D721Med (cell line): ENCODE results near the gene ESPN.

Experiments used
- DNase-seq: peaks from one replicate; pipeline ENCODE4 v3.0.0; 2011; ENCODE audit warnings: low spot score; ENCODE audit not compliant: insufficient read length
- FAIRE-seq: peaks from 2 replicates; lab custom pipeline; 2011; peaks lifted over from hg19 to GRCh38; lab: Jason Lieb, UNC
- TF ChIP-seq, protein P1 (sequence below): IDR thresholded peaks from 2 replicates; pipeline ENCODE4 v1.5.1; 2012; ENCODE audit warnings: mild to moderate bottlenecking, control low read depth; ENCODE audit not compliant: insufficient read depth; ENCODE audit errors: missing control alignments

ESPN gene

DNA sequence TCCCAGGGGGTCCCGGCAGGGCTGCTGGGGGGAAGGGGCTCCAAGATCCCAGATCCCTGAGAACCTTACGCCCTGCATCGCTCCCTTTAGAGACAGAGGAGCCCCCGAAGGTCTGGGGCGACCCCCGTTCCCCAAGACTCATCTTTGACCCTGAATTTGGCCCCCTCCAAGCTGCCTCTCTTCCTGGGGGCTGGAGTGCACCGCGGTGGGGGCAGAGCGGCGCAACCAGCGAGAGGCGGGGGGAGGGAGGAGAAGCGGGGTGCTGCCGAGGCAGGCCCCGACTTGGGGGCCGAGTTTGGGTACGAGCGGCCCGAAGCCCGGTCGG is 72.3 kb downstream of the ESPN start:
- FAIRE-seq (no peak), DNase-seq (no peak)
- TF ChIP-seq, protein P1, sequence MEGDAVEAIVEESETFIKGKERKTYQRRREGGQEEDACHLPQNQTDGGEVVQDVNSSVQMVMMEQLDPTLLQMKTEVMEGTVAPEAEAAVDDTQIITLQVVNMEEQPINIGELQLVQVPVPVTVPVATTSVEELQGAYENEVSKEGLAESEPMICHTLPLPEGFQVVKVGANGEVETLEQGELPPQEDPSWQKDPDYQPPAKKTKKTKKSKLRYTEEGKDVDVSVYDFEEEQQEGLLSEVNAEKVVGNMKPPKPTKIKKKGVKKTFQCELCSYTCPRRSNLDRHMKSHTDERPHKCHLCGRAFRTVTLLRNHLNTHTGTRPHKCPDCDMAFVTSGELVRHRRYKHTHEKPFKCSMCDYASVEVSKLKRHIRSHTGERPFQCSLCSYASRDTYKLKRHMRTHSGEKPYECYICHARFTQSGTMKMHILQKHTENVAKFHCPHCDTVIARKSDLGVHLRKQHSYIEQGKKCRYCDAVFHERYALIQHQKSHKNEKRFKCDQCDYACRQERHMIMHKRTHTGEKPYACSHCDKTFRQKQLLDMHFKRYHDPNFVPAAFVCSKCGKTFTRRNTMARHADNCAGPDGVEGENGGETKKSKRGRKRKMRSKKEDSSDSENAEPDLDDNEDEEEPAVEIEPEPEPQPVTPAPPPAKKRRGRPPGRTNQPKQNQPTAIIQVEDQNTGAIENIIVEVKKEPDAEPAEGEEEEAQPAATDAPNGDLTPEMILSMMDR, result no peak

DNA sequence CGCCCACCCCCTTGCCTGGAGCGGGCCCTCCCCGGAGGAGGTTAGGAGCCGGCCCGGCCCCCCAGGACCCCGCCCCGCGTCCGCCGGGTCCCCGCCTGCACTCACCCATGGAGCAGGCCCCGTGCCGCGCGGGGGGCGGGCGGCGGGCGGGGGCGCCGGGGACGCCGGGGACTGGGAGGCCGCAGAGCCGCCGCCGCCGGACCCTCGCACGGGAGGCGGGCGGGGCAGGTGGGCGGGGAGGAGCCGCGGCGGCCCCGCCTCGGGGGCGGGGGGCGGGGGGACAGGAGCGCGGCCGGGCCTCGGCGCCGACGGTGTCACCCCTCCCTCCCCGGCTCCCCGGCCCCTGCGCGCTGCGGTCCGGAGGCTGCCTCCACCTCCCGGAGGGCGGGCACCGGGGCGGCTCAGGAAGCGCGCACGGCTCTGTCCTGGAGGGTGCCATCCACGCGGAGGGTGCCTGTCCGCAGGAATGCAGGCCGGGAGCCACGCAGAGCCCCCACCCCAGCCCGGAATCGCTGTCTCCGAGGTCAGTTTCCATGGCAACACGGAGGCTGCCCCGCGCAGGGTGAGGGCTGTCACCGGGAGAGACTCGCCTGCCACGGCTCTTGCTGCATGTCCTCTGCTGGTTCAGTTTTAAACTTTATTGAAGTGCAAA is 72.8 kb downstream of the ESPN start:
- no peak for FAIRE-seq
- DNase-seq, result peak; percentile 38
- TF ChIP-seq, protein P1, result no peak

DNA sequence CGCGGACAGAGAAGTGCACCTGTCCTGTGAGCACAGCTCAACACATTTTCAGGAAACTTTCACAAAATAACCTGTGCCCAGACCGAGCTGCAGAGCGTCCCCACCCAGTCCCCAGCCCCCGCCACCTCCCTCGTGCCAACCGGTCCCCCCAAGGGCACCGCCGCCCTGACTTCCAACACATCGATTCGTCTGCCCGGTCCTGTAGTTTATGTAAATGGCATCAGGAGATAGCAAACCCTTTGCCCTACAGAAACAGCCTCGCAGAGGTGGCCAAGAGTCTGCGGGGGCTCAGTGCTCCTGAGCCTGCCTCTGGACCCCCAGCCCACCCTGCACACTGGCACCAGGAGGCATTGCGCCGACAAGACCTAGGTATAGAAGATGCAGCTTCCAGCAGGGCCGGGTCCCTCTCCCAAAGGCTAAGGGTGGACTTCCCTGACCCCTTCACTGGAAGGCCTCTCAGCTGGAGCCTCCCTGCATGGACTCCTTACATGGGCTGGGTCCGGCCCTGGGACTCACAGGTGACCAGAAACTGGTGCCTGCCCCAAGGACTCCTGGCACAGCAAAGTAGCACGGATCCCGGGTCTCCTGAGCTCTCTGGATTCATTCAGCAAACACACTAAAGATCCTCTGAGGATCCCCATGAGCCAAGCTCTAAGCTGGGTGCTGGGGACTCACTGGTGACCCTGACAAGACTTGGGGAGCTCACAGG is 73.4 kb downstream of the ESPN start:
- FAIRE-seq, result no peak
- TF ChIP-seq, protein P1, result no peak
- DNase-seq, result no peak

DNA sequence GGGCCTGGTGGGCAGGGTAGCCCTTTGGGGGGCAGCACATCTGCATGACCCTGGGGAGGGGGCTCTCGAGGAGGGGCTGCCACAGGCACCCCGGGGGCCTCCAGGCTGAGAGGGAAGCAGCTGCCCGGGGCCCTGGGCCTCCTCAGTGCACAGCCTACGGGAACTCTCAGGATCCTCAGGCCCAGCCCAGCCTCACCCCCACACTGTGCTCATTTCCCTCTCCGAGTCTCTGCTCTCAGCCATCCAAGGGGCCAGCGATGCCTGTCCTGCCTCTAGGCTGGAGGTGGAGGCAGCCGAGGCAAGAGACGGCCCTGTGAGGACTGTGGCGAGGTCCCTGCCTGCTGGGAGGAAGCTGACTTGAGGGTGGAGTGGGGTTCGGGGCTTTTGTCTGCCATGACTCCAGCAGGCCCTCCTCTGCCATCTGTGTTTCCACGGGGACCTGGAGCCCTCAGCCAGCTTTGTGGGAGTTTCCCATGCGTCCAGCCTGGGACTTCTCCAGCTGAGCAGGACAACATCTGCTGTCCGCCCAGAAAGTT is 74.1 kb downstream of the ESPN start:
- TF ChIP-seq, protein P1, result no peak
- FAIRE-seq (no peak), DNase-seq (no peak)

DNA sequence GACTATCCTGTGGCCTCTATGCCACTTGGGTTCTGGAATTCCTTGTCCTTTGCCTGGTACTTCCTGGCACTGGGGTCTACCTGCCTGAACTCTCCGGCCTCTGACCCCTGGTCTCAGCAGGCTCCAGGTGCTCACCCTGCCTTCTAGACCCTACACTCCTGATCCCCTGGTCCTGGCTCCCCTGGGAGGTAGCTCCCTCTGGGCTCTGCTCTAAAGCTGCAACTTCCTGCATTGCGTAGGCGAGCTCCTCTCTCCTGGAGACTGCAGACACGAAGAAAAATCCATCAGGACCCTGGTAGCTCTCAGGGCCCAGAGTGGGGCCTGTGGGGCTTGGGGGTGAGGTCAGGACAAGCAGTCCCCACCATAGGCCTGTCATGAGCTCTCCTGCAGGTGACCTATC is 74.7 kb downstream of the ESPN start:
- DNase-seq, result no peak
- no peak for FAIRE-seq
- TF ChIP-seq, protein P1, result no peak

DNA sequence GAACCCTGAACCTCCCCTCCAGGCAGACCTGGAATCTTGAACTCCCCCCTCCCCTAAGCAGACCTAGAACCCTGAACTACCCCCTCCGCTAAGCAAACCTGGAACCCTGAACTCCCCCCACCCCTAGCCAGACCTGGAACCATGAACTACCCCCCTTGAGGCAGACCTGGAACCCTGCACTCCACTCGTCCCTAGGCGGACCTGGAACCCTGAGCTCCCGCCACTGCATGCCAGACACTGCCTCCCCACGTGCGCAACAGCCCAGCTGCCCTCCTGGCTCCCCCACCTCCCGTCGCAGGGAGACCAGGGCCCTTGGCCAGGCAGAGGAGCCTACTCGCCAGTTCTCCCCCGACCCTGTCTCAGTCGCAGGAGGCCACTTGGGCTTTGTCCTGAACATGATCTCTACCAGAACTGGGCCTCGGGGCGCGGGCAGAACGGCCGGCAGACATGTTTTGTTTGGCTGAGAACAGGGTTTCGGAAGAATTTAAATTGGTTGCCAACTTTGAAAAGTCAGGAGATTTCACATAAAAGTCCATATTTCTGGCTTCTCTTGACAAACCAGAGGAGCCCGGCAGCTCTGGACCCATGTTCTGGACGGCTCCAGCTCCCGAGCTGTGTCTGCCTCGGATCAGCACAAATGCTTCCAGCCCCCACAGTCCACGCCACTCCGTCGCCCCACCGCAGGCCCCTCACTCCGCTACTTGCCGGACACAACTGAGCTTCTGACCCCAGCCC is 76.1 kb downstream of the ESPN start:
- DNase-seq (no peak), FAIRE-seq (no peak)
- TF ChIP-seq, protein P1, result no peak
